Stimulated activated CD8-positive, alpha-beta memory T cell treated with anti-CD3 and anti-CD28 coated beads, Interleukin-7, amount 100 ng/mL, for 1 hour (primary cell): ENCODE data around the gene DUSP16.
"Not testable (repeated sequence)": the region's sequence is repeated elsewhere in the genome, so short reads cannot be mapped to it uniquely, and the experiment has no call there.

Experiments used
- DNase-seq, 2 donors: peaks; one replicate each; pipeline ENCODE4 v3.0.0-alpha.2; 2020; ENCODE audit warnings: low read depth in 2 of 2

The DUSP16 gene

DNA sequence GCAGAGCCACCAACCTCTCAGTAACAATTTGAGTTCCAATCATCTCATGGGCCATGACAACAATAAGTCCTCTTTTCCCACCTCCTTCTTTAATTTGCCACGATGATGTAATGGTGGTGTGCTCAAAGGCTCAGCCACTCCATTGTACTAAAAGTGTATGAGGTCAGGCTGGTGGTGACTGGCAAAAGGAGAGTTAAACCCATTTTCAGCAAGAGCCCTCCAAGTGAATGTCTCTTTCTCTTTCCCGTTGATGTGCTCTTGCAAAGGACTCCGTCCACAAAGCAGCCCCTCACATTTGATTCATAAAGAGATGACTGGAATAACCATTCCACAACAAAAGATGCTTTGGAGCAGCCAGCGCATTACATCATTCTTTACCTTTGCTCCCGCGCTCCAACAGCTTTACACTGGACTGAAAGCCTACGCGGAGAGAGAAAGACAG is 41.6 kb downstream of the DUSP16 start:
- DNase-seq: no peak

DNA sequence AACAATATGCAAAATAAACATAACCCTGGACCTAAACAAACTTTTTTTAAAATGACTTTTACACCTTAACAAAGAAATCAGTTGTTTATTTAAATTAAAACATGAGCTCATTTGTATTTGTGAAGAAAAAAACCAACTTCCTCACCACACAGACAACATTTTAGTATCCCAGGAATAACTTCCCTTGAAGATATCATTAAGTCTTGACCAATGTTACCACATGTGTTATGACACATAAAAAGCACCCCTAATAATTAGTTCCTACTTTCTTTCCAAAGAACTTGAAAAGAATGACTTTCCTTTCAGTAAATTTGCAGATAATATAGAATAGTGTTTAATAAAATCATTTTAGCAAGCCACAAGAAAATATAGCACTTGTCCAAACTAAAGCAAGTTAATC is 42.4 kb downstream of the DUSP16 start:
- no peak for DNase-seq

DNA sequence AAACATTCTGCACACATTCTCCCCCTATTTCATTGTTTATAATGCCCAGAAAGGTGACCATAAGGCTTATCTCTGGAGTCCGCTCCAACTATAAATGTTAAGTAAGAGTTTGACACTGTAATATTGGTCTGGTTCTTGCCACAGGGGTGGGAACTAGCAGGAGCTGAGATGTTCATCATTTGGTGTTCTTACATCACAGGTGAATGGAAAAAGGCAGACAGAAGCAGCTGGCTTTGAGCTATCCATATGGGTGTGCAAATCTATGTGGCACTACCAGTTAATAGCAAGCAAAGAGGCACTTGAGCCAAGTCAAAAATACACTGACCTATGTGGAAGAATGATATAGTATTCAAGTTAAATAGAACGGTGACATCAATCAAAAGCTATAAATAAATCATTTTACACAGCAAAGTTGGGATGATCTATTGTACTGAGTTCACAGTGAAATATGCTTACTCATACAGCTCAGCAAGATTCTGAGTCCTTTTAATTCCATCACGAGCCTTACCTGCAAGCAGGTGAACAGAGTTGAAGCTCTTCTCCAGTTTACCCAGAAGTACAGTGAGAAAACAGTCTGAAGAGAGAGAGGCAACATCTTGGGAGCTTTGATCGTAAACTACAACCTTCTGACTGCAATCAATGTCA is 43.2 kb downstream of the DUSP16 start:
- no peak for DNase-seq

DNA sequence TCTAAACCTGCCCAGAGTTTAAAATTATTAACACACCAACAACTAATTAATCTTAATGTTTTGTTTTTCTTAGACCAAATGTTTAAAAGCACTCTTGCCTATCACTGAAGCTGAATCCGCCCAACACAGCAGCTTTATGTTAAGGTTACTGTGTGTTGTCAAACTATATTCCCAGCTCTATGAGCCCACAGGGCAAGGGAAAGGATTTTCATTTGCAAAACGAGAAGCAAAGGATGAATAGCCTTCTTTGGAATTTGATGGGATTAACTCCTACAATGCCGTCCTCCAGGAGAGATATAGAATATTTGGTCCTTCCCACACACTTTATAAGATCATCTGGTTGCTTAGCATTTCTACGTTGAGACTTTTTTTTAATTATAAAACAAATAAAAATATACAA is 43.7 kb downstream of the DUSP16 start:
- DNase-seq: no peak

DNA sequence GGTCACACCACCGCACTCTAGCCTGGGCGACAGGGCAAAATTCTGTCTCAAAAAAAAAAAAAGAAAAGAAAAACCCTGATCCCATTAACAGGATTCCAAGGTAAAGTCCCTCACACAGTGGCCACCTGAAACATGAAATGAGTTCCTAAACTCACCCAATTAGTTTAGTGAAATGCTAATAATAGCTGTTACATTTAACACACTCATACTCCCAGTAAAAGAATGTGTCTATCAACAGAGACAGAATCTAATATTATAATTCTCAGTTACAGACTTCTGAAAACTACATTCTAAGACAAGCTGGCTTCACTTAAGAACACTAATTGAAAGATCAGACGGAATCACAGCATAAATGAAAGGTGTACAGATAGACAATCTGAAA is 44.2 kb downstream of the DUSP16 start:
- no peak for DNase-seq

DNA sequence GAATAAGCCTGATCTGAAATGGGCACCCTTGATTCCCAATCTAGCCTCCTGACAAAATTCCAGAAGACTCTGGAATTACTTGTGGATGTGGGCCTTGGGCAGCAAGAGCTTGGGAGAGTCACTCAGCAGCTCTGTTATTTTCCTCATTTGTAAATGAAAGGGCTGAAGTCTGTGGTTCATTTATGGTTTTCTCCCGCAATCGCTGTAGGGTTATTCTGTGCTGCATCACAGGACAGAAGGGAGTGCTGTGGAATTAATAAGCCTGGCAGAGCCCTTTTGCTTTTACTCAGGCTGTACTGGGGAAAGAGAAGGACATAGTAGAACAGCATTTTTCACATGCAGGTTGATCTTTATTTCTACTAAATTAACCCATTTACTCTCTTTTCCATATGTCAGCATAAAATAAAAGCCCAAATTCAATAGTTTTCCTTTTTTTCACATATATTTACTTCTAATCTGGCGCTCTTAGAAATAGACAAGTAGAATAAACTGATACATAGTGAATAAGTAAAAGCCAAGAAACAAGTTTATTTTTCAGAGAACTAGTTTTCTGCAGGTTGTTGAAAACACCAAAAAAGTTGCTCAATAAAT is 49.2 kb downstream of the DUSP16 start:
- DNase-seq: no peak

DNA sequence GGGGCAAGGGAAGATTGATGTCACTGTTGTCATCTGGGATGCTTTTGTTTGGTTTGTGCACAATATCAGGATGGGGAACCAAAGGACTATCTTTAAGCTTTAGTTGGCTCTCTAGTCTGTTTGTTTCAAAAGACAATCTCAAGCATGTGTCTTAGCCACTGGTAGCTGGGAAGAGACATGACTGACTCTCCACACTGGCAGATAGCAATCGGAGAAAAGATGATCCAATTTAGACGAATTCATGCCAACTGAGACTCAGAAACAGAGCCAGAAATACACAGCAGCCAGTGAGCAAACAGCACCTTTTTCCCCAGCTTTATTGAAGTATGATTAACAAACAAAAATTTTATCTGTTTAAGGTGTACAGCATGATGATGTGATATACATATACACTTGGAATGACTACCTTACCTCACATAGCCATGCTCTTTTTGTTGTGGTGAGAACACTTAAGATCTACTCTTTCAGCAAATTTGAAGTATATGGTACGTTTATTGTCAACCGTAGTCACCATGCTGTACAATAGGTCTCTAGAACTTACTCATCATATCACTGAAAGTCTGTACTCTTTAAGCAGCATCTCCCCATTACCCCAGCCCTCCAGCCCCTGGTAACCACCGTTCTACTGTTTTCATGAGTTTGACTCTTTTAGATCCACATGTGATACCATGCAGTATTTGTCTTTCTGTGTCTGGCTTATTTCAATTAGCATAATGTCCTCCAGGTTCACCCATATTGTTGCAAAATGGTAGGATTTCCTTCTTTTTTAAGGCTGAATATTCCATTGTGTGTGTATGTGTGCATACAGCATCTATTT is 50.6 kb downstream of the DUSP16 start:
- DNase-seq: no peak

DNA sequence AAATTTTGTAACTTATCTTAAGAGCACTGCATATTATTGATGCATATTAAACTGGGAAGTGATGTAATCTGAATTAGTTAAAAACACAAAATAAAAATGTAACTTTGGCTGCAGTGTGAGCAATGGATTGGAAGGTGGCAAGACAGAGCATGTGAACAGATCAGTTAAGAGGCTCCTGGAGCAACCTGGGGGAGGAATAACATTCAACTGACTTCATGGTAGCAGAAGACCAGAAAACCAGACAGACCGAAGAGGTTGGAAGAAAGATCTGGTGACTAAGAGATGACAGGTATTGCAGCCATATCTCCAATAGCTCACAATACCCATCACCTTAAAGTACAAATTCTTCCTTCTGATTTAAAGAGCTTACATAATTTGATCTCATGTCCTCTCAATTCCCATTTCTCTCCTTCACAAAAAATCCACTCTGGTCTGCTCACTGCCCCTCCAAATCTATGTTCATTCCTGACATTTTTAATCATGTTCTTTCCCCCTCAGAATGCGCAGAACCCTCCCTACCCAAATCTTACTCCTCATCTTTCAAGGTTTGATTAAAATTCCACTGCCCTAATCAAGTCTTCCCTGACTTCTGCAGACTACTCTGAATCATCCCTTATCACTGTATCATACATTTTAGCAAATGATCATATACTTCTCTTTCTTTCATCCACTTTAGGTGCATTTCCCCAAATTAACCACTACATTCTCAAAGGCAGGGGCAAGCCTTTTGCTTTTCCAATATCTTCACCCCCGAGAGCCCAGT is 51.5 kb downstream of the DUSP16 start:
- DNase-seq: no peak

DNA sequence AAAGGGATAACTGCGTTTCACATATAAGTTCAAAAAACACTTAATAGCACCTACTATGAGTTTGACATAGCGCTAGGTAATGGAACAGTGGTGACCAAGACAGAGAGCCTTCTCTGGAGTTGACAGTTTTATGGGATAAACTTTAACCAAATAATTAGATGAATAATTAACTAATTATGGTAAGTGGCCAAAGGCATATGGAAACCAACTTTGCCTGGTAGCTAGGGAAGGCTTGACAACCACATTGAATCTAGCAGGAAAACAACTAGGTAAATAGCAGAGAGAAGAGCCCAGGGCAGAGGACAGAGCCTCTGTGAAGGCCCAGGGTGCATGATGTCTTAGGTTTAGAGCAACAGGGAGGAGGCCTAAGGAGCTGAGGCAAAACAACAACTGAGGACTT is 52.1 kb downstream of the DUSP16 start:
- DNase-seq: no peak

DNA sequence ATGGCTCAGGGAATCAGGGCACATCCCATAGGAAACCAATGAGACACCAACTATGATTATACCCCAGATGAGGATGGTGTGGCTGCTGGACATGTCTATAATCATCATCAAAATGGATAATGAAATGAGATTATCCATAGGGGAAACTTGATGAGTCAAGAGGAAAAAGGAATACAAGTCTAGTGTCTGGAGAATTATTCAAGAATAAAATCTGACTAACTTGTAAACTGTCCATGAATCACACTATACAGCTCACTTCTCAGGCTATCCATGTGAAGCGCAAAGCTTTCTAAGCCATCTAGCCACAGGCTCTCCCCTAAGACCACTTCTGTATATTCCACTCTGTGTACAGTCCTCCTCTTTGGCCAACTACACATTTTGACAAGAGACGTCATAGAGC is 52.5 kb downstream of the DUSP16 start:
- no peak for DNase-seq

DNA sequence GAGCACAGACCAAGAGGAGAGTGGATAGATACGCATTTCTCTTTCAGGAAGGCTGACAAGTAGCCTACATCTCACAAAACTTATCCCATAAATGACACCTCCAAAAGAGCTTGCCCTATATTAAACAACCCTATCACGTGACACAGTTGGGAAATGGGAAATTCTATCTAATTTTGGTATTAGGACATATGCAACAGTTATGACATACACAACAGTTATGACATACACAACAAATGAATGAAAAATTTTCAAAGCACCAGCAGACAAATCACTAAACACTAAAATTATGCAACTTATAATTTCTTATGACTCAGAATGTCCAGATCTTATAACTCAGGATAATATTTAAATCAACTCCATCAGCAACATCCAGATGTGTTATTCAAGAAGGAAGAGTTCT is 54.1 kb downstream of the DUSP16 start:
- no peak for DNase-seq

DNA sequence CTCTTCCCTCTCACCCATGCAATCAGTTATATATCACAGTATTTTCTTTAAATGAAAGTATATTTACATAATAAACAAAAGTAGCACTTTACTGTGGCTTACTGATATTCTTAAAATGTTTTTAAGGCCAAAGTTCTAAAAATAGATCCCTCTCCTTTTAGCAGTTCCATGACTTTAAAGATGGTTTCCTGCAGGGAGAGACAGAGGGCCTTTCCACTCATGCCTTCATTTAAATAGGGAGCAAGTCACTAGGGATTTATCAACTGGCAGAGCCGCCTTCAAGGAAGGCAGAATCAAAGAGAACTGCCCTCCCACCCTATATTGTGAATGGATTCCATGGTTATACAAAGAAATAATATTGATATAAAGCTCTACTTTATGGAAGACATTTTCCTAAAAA is 55.5 kb downstream of the DUSP16 start:
- DNase-seq: no peak

DNA sequence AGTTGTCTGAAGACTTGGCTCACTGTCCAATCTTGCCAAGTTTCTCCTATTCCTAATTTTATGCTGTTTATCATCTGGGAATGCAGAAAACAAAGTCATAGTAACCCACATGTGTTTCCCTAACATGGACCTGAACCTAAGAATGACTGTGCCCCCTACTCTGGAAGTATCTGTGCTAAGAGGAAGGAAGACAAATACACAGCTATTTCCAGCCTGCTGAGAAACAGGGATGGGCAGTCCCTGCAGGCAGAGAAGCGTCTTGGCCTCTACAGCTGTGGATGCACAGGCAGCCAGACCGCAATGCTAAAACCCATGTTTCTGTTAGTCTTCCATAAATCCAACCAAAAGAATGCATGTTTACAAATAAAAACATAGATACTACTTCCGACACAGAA is 56.2 kb downstream of the DUSP16 start:
- no peak for DNase-seq

DNA sequence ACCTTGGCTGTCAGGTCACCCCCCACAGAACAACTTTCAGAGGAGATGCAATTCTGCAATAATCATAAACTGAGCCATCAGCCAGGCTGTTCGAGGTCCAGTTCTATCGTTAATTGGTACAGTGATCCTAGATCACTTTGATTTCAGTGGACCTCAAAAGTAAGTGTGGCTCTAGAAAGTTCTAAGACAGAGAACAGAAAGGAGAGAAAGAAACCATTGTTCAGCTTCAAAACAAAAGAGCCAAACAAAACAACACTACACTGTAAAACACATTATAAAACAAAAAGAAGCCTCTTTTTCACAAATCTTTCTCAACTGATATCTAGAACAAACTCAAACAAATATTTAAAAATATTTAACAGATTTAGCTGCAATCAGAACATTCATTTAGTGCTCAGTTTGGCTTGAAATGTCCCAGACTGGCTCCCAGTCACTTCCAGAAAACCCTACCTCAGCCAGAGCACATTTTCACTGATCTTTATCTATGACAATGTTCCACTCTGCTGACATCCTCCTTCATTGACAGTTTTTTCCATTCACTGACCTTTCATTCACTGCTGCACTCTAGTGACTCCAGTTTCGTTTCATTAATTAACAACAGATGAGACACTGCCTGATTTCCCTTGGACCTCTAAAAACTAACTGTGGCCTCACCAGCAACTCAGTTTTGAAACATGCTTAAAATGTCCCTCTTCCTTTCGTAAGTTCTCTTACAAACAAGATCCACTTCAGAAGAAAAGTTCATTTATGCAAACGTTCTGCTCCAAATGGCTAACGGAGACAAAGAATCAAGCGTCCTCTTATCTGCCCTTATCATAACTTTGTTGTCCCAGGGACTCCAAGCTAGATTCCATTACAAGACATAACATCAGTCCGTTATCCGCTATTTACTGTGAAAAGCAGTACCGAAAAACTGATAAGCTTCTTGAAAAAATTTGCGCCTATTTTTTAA is 56.8 kb downstream of the DUSP16 start:
- no peak for DNase-seq

DNA sequence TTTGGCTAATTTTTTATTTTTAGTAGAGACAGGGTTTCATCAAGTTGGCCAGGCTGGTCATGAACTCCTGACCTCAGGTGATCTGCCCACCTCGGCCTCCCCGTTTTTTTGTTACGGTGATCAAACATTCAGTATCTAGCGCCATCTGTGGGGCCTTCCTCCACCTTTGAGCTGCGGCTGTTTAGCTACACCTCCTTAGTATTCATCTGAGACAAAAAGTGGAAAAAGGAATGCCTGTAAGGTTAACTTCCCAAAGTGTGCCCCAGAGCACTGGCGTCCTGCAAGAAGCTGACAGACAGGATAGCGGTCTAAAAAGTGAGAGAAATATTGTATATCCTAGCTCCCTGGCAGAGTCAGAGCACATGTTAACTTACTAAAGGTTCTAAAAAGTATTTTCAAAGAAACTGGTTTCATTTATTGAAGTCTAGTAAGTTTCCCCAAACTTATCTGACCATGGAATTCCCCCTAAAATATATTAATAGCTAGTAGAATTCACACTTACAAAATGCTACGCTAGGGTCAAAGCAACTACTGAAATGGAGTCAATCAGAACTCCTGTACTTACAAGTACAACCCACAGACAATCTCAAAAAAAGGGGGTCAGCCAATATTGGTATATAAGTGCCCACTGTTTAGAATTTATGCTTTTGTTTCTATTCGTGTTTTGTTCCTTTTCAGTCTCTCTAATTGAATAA is 59.1 kb downstream of the DUSP16 start:
- DNase-seq: no peak

DNA sequence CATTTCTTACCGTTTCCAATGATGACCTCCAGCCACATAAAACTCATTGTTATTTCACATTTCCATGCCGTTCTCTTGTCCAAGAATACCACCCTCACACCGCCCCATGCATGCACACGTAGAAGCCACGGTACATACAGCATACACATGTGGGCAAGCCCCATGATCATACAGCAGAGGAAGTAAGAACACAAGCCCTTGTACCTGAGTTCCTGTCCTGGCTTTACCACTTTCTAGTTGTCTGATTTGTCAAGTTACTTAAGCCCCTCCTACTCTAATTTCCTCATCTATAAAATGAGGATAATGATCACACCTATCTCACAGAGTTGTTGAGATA is 59.9 kb downstream of the DUSP16 start:
- DNase-seq: no peak

DNA sequence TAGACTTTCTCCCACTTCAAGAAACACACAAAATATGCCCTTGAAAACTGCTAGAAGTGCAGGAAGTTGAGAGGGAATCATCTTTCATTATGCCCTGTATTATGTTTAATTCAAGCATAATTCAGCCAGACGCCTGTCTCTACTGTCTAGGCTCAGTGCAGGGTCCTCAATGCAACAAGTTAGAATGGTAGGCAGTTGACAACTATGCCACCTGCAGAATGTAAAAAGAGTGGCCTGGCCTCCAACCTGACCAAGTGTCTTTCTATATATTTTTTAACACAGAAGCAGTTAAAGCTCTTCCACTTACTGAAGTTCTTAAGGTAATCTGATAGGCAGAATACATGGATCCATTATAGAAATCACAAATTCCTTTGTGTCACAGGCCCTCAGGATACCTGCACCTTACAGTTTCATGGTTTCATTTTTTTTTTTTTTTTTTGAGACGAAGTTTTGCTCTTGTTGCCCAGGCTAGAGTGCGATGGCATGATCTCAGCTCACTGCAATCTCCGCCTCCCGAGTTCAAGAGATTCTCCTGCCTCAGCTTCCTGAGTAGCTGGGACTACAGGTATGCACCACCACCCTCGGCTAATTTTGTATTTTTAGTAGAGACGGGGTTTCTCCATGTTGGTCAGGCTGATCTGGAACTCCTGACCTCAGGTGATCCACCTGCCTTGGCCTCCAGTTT is 60.4 kb downstream of the DUSP16 start:
- not testable (repeated sequence) for DNase-seq

DNA sequence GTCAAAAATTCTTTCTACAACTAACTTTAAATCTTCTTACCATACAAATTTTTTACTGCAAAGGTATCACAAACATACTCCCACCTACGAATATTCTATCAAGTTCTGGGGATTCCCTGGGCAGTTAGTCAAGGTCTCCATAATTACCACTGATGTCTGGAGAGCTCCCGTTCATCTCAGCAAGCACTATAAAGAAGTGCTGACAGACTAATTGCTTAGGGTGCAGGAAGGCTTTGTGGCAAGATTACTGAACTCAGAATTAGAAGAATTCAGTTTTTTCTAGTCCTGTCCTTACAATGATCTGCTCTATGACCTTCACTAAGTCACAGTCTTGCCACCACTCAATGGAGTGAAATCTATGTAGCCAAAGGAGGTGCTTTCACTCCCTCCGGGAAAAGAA is 61.5 kb downstream of the DUSP16 start:
- no peak for DNase-seq

DNA sequence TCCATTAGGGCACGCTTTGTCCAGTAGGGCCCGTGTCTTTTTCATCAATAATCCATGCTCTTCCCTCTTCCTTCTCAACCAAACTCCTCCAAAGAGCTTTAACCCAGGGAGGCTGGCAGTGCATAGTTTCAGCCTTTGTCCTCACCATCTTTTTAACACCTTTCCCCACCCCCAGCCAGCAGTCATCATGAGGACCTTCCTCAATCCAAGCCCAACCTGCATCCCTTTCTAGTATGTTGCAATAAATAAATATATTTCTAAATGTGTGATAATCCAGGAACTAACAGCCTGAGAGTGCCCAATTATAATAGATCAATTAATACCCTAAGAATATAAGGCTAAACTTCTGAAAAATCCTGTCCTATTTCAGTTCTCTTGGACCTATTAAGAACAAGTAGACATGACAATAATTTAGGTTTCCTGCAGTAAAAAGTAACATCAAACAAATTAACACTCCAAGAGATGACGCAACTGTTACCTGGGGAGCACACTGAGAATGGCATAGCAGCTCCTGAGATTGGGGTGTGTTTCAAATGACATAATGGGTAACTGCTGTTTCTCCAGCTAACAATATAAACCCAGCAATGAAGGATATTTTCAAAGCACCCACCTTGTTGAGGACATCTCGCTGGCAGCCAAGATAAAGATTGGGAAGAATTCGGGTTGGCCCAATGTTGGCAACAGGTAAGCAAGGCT is 62.6 kb downstream of the DUSP16 start:
- DNase-seq: no peak

DNA sequence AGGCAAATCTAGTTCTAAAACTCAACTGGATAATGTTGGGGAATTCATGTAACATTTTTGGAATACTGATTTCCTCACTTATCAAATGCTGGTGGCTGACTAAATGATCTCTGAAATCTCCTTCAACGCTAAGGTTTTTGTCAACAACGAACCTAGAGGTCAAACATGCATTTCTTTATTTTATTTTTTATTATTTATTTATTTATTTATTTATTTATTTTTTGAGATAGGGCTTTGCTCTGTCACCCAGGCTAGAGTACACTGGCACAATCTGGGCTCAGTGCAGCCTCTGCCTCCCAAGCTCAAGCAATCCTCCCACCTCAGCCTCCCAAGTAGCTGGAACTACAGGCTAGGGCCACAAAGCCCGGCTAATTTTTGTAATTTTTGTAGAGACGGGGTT is 64.5 kb downstream of the DUSP16 start:
- no peak for DNase-seq
